Measurements from ENCODE around the gene ATP11A. TPM values are rescaled to one million over a fixed set of nuclear protein-coding genes. Genes with fewer than 3 reads are reported as not detected.

Gene ATP11A
- total and polyA plus RNA-seq, 4 donors: 18.0 to 24.7 (median 21.5) TPM

DNA sequence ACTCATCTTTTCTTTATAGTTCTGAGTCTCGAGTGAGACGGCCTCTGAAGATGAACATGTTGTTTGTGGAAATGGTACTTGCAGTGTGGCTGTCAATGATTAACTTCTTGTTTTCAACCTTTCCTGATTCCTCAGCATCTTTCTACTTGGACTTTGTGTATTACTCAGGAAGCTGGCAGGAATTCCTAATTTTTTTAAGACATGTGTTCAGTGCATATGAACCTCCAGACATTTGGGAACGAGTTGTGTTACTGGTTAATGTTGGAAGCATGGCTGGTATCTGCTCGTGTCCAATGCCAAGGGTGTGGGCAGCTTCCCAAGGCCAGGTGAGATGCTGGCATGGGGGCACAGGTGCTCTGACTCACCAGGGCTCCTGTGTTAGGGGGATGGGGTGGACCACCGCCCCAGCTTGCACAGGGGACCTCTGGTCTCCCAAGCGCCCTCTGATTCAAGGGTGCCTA, 218.1 kb downstream of the ATP11A start:
- Histone ChIP-seq H3K4me3 (ENCODE audit: low read depth, low read length) (no peak overlapping the region), H3K27ac (ENCODE audit: low read depth, low read length) (no peak overlapping the region), H3K4me1 (ENCODE audit: control insufficient read depth, insufficient read depth, low read length) (peaks cover 5% of the 10 kb centered on the region), H3K9me3 (ENCODE audit: control insufficient read depth, insufficient read depth, low read length) (no peaks in the 10 kb centered on the region), H3K36me3 (ENCODE audit: control insufficient read depth, insufficient read depth, low read length) (peaks cover 20% of the 10 kb centered on the region), H3K27me3 (ENCODE audit: control insufficient read depth, insufficient read depth, low read length) (no peaks in the 10 kb centered on the region)
- DNase-seq (ENCODE audit: low read depth in 4 of 6, low spot score in 6 of 6): no peak
- 59% methylated on average over 3 of the region's 6 CpGs for WGBS (ENCODE audit: insufficient coverage)

- H3K27ac ChIP-seq (ENCODE audit: low read depth, low read length): no peak overlapping the region
- no peak for DNase-seq (ENCODE audit: low read depth in 4 of 6, low spot score in 6 of 6)
- H3K27me3 ChIP-seq (ENCODE audit: control insufficient read depth, insufficient read depth, low read length): no peaks in the 10 kb centered on the region
- H3K4me3 ChIP-seq (ENCODE audit: low read depth, low read length): no peak overlapping the region
- H3K4me1 ChIP-seq (ENCODE audit: control insufficient read depth, insufficient read depth, low read length): peaks cover 5% of the 10 kb centered on the region
- peaks cover 22% of the 10 kb centered on the region for H3K36me3 ChIP-seq (ENCODE audit: control insufficient read depth, insufficient read depth, low read length)
- no peaks in the 10 kb centered on the region for H3K9me3 ChIP-seq (ENCODE audit: control insufficient read depth, insufficient read depth, low read length)
- 100% methylated on average over 1 of the region's 5 CpGs for WGBS (ENCODE audit: insufficient coverage)
Measured at GRCh38 chr13:112908342-112908741, 218.5 kb downstream of the ATP11A start.

DNA sequence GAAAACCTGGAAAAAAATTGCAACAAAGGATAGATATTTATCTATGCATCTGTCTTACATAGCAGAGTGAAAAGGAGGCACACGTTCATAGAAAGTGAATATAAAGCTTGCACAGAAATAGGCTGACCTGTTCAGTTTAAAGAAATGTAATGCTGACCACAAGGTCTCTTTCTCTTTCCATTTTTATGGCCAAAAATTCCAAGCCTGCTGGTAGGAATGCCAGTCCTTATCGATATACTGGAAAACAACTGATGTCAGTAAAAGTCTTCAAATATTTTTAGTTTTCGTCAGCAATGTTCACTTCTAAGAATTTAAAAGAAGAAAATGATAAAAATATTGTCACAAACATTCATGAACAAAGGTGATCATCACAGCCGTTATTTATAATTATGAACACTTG, 220.2 kb downstream of the ATP11A start:
- Histone ChIP-seq H3K27me3 (ENCODE audit: control insufficient read depth, insufficient read depth, low read length) (no peaks in the 10 kb centered on the region), H3K4me3 (ENCODE audit: low read depth, low read length) (no peak overlapping the region), H3K9me3 (ENCODE audit: control insufficient read depth, insufficient read depth, low read length) (no peaks in the 10 kb centered on the region), H3K4me1 (ENCODE audit: control insufficient read depth, insufficient read depth, low read length) (peaks cover 5% of the 10 kb centered on the region), H3K36me3 (ENCODE audit: control insufficient read depth, insufficient read depth, low read length) (peaks cover 12% of the 10 kb centered on the region), H3K27ac (ENCODE audit: low read depth, low read length) (no peak overlapping the region)
- WGBS (ENCODE audit: insufficient coverage): no CpG with 5 or more reads among the region's 4 CpGs
- no peak for DNase-seq (ENCODE audit: low read depth in 4 of 6, low spot score in 6 of 6)

DNA sequence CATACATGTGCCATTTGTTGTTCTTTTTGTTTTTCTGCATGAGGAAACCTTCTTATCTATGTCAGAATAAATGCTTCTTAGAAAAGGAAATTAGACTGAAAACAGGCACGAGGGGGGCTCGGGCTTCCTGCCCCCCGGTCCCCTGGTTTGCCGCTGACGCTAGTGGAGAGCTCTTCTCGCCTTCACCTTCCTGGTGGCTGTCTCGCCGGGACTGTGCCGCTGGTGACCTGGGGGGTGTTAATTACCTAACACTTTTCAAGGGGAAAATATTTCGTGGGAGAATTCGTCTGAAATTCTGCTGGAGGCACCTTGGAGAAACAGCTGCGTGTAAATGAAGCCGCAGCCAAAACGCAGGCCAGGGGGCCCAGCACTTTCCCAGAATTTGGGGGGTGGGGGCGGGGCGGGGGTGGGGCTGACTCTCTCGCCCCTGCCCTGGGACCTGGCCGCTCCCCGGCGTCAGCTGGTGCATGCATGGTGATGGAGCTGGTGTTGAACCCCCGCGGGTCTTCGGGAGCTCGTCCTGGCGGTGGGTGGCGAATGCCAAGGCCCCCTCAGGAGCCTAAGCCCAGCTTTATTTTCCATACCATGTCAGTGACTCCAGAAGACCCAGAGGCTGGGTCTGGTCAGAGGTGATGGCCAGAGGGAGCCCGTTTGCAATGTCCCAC, 220.9 kb downstream of the ATP11A start:
- H3K27me3 ChIP-seq (ENCODE audit: control insufficient read depth, insufficient read depth, low read length): no peaks in the 10 kb centered on the region
- DNase-seq (ENCODE audit: low read depth in 4 of 6, low spot score in 6 of 6): no peak

DNA sequence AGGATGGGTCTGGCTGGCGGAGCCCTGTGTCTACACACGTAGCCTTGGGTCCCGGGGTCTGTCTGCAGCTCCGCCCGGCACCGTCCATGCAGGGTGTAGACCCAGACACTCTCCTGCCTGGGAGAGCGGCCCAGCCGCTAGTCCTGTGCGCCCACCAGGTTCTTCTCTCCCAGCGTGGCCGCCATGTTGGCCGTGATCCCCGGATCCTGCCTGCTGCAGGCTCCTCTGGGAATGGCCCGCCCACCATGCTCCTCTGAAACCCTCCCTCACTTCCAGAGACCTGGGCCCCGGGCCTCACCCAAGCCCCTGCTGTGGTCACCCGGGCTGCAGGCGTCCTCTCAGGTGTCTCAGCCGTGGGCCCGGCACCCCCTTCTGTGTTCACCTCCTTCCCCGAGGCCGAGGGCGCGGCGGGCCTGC, 221.5 kb downstream of the ATP11A start:
- WGBS (ENCODE audit: insufficient coverage): 94% methylated on average over 19 of the region's 24 CpGs
- Histone ChIP-seq H3K27ac (ENCODE audit: low read depth, low read length) (no peak overlapping the region), H3K9me3 (ENCODE audit: control insufficient read depth, insufficient read depth, low read length) (no peaks in the 10 kb centered on the region), H3K4me1 (ENCODE audit: control insufficient read depth, insufficient read depth, low read length) (peaks cover 5% of the 10 kb centered on the region), H3K27me3 (ENCODE audit: control insufficient read depth, insufficient read depth, low read length) (no peaks in the 10 kb centered on the region), H3K4me3 (ENCODE audit: low read depth, low read length) (no peak overlapping the region), H3K36me3 (ENCODE audit: control insufficient read depth, insufficient read depth, low read length) (peaks cover 9% of the 10 kb centered on the region)
- no peak for DNase-seq (ENCODE audit: low read depth in 4 of 6, low spot score in 6 of 6)

More for the DNA sequence above, 220.9 kb downstream of the ATP11A start:
- Histone ChIP-seq H3K36me3 (ENCODE audit: control insufficient read depth, insufficient read depth, low read length) (peaks cover 12% of the 10 kb centered on the region), H3K4me1 (ENCODE audit: control insufficient read depth, insufficient read depth, low read length) (peaks cover 5% of the 10 kb centered on the region), H3K4me3 (ENCODE audit: low read depth, low read length) (no peak overlapping the region), H3K27ac (ENCODE audit: low read depth, low read length) (no peak overlapping the region), H3K9me3 (ENCODE audit: control insufficient read depth, insufficient read depth, low read length) (no peaks in the 10 kb centered on the region)
- 92% methylated on average over 18 of the region's 27 CpGs for WGBS (ENCODE audit: insufficient coverage)

DNA sequence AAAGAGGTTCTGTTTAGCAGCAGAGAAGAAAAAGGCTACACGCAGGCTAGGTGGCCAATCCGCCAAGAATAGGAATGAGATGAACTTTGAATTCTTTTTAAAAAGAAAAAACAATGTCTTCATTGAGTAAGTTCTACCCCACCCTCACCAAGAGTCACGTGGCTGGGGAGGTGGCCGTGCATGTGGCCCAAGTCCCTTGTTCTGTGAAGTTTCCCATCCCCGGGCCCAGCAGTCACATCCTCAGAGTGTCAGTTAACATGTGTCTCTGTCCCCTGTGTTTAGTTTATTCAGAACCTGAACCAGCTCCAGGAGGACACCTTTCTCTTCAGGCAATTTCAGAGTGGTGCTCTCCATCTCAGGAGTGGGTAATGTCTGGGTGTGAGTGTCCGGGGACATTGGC, 222.0 kb downstream of the ATP11A start:
- WGBS (ENCODE audit: insufficient coverage): 80% methylated on average over 1 of the region's 6 CpGs
- no peaks in the 10 kb centered on the region for H3K27me3 ChIP-seq (ENCODE audit: control insufficient read depth, insufficient read depth, low read length)

DNA sequence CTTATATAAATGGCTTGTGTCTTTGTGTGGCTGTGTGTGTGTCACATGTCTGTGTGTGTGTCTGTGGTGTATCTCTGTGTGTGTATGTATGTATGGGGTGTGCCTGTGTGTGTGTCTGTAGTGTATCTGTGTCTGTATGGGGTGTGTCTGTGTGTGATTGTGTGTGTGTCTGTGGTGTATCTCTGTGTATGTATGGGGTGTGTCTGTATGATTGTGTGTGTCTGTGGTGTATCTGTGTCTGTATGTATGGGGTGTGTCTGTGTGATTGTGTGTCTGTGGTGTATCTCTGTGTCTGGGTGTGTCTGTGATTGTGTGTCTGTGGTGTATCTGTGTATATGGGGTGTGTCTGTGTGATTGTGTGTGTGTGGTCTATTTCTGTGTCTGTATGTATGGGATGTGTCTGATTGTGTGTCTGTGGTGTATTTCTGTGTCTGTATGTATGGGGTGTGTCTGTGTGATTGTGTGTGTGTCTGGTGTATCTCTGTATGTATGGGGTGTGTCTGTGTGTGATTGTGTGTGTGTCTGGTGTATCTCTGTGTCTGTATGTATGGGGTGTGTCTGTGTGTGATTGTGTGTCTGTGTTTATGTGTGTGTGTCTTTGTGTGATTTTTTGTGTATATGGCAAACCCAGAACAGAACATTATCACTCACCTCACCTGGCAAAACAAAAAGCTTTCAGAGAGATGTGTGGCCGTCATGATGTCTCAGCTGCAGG, 223.0 kb downstream of the ATP11A start:
- Histone ChIP-seq H3K9me3 (ENCODE audit: control insufficient read depth, insufficient read depth, low read length) (no peaks in the 10 kb centered on the region), H3K4me3 (ENCODE audit: low read depth, low read length) (no peak overlapping the region), H3K4me1 (ENCODE audit: control insufficient read depth, insufficient read depth, low read length) (peaks cover 5% of the 10 kb centered on the region), H3K27me3 (ENCODE audit: control insufficient read depth, insufficient read depth, low read length) (no peaks in the 10 kb centered on the region), H3K36me3 (ENCODE audit: control insufficient read depth, insufficient read depth, low read length) (peaks cover 12% of the 10 kb centered on the region), H3K27ac (ENCODE audit: low read depth, low read length) (no peak overlapping the region)
- whole genome bisulfite sequencing (ENCODE audit: insufficient coverage): no CpG with 5 or more reads among the region's 1 CpG
- no peak for DNase-seq (ENCODE audit: low read depth in 4 of 6, low spot score in 6 of 6)

More for the DNA sequence above, 222.0 kb downstream of the ATP11A start:
- Histone ChIP-seq H3K4me1 (ENCODE audit: control insufficient read depth, insufficient read depth, low read length) (peaks cover 5% of the 10 kb centered on the region), H3K27ac (ENCODE audit: low read depth, low read length) (no peak overlapping the region), H3K36me3 (ENCODE audit: control insufficient read depth, insufficient read depth, low read length) (peaks cover 8% of the 10 kb centered on the region), H3K9me3 (ENCODE audit: control insufficient read depth, insufficient read depth, low read length) (no peaks in the 10 kb centered on the region), H3K4me3 (ENCODE audit: low read depth, low read length) (no peak overlapping the region)
- no peak for DNase-seq (ENCODE audit: low read depth in 4 of 6, low spot score in 6 of 6)

DNA sequence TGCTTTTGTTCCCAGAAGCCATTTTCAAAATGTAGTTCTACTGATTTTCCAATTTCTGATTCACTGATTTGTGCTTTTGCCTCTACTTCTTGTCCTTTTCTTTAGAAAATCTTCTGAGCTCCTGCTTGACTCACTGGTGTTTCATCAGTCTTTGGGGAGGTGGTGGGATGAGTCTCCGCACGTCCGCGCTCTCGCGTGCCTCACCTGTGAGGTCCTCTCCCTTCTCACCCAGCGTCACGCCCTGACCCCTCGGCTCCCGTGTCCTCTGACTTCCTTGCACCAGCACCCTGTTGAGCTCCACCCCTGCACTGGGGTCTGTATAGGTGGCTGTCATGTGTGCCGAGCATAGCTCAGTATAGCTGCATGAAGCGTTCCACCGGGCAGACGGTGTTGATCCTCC, 226.5 kb downstream of the ATP11A start:
- no peak for DNase-seq (ENCODE audit: low read depth in 4 of 6, low spot score in 6 of 6)
- 95% methylated on average over 10 of the region's 14 CpGs for WGBS (ENCODE audit: insufficient coverage)
- Histone ChIP-seq H3K4me3 (ENCODE audit: low read depth, low read length) (no peak overlapping the region), H3K36me3 (ENCODE audit: control insufficient read depth, insufficient read depth, low read length) (peaks cover 8% of the 10 kb centered on the region), H3K27me3 (ENCODE audit: control insufficient read depth, insufficient read depth, low read length) (no peaks in the 10 kb centered on the region), H3K4me1 (ENCODE audit: control insufficient read depth, insufficient read depth, low read length) (no peaks in the 10 kb centered on the region), H3K27ac (ENCODE audit: low read depth, low read length) (no peak overlapping the region), H3K9me3 (ENCODE audit: control insufficient read depth, insufficient read depth, low read length) (no peaks in the 10 kb centered on the region)

DNA sequence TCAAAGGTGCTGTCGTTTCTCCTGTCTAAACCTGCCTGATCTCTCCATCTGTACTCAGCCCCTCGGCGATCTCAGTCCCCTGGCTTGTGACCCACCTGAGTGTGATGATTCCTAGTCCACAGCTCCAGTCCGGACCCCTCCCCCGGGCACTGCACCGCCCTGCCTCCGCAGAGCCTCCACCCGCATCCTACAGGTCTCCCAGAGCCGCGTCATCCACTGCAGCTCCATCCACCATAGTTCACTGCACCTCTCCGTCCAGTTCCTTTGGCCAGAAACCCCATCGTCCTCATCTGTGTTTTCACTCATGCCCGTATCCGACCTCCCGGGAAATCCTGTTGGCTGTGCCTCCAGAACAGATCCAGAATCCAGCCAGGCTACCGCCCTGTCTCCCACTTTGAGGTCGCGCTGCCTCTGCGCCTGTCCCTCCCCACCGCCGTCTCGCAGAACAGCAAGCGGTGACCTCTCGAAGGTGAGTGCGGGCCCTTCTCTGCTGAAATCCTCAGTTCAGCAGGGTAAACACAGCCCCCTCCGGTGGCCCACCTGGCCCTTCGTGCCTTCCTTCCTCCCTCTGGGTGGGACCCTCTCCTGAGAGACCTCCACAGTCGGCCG, 227.3 kb downstream of the ATP11A start:
- Histone ChIP-seq H3K4me3 (ENCODE audit: low read depth, low read length) (no peak overlapping the region), H3K27ac (ENCODE audit: low read depth, low read length) (no peak overlapping the region), H3K27me3 (ENCODE audit: control insufficient read depth, insufficient read depth, low read length) (no peaks in the 10 kb centered on the region), H3K36me3 (ENCODE audit: control insufficient read depth, insufficient read depth, low read length) (peaks cover 5% of the 10 kb centered on the region), H3K9me3 (ENCODE audit: control insufficient read depth, insufficient read depth, low read length) (no peaks in the 10 kb centered on the region), H3K4me1 (ENCODE audit: control insufficient read depth, insufficient read depth, low read length) (no peaks in the 10 kb centered on the region)
- 95% methylated on average over 26 of the region's 29 CpGs for WGBS (ENCODE audit: insufficient coverage)
- no peak for DNase-seq (ENCODE audit: low read depth in 4 of 6, low spot score in 6 of 6)
